ENCODE measurements around the gene CHPF.

Gene CHPF

GRCh38 chr2:219512524-219513216 lies 30.9 kb downstream of the CHPF start:
- DNase-seq (ENCODE audit: low read depth): no peak

- DNase-seq (ENCODE audit: low read depth): no peak
These were observed 31.9 kb downstream of the CHPF start for GRCh38 chr2:219511547-219512325.

- no peak for DNase-seq (ENCODE audit: low read depth)
These were observed 33.0 kb downstream of the CHPF start for GRCh38 chr2:219510512-219511135.

- peak; percentile 33 for DNase-seq (ENCODE audit: low read depth)
These were observed 33.7 kb downstream of the CHPF start for GRCh38 chr2:219509780-219510511.

GRCh38 chr2:219508971-219509779 lies 34.4 kb downstream of the CHPF start:
- DNase-seq (ENCODE audit: low read depth): no peak

- no peak for DNase-seq (ENCODE audit: low read depth)
These were observed 35.2 kb downstream of the CHPF start for GRCh38 chr2:219508444-219508734.

GRCh38 chr2:219507581-219508443 lies 35.8 kb downstream of the CHPF start:
- DNase-seq (ENCODE audit: low read depth): no peak

GRCh38 chr2:219506802-219507526 lies 36.6 kb downstream of the CHPF start:
- no peak for DNase-seq (ENCODE audit: low read depth)

- DNase-seq (ENCODE audit: low read depth): no peak
These were observed 37.3 kb downstream of the CHPF start for GRCh38 chr2:219506153-219506801.

GRCh38 chr2:219505585-219505984 lies 38.0 kb downstream of the CHPF start:
- no peak for DNase-seq (ENCODE audit: low read depth)

- no peak for DNase-seq (ENCODE audit: low read depth)
These were observed 41.0 kb downstream of the CHPF start for GRCh38 chr2:219502618-219503017.

- no peak for DNase-seq (ENCODE audit: low read depth)
These were observed 41.8 kb downstream of the CHPF start for GRCh38 chr2:219501849-219502248.

GRCh38 chr2:219500135-219500534 lies 43.5 kb downstream of the CHPF start:
- DNase-seq (ENCODE audit: low read depth): no peak

- no peak for DNase-seq (ENCODE audit: low read depth)
These were observed 44.1 kb downstream of the CHPF start for GRCh38 chr2:219499555-219499954.

- DNase-seq (ENCODE audit: low read depth): no peak
These were observed 44.6 kb downstream of the CHPF start for GRCh38 chr2:219499058-219499307.

GRCh38 chr2:219498280-219499057 lies 45.1 kb downstream of the CHPF start, which contains the start of gene GMPPA:
GMPPA (plus strand) TSS chr2:219498891; CDS start chr2:219499976, 1,085 bp downstream.
- DNase-seq (ENCODE audit: low read depth): peak; percentile 84

- no peak for DNase-seq (ENCODE audit: low read depth)
These were observed 45.9 kb downstream of the CHPF start for GRCh38 chr2:219497495-219498279.

GRCh38 chr2:219496825-219497494 lies 46.6 kb downstream of the CHPF start:
- no peak for DNase-seq (ENCODE audit: low read depth)

All from stimulated activated CD8-positive, alpha-beta memory T cell treated with anti-CD3 and anti-CD28 coated beads, Interleukin-12 subunit alpha, Interleukin-12 subunit beta, amount 100 ng/mL, for 1 hour (primary cell).